Transverse colon (tissue), 3 donors: ENCODE results near the gene NRG2.

Experiments
- EP300 ChIP-seq: sonication (generic); formaldehyde crosslinking; IDR thresholded peaks from one replicate; pipeline ENCODE4 v1.6.1; 2017; ENCODE audit warnings: antibody characterized with exemption, low read depth
- POLR2A ChIP-seq: fragments of 450-650 bp; IDR thresholded peaks from one replicate; pipeline ENCODE4 v1.6.1; 2016; ENCODE audit warnings: antibody characterized with exemption, mild to moderate bottlenecking, moderate library complexity
- TF ChIP-seq, protein P1 (sequence below), 5 experiments: fragments of 200-600 bp in 3 of 5; fragments of 450-650 bp in 2 of 5; sonication (generic) in 3 of 5; IDR thresholded peaks; 1 replicate in 2 of 5; 2 replicates in 3 of 5; pipeline ENCODE4 v1.5.1; 2016 to 2017; ENCODE audit warnings: antibody characterized with exemption in 5 of 5, inconsistent platforms in 3 of 5, mild to moderate bottlenecking in 2 of 5, moderate library complexity in 1 of 5

DNA sequence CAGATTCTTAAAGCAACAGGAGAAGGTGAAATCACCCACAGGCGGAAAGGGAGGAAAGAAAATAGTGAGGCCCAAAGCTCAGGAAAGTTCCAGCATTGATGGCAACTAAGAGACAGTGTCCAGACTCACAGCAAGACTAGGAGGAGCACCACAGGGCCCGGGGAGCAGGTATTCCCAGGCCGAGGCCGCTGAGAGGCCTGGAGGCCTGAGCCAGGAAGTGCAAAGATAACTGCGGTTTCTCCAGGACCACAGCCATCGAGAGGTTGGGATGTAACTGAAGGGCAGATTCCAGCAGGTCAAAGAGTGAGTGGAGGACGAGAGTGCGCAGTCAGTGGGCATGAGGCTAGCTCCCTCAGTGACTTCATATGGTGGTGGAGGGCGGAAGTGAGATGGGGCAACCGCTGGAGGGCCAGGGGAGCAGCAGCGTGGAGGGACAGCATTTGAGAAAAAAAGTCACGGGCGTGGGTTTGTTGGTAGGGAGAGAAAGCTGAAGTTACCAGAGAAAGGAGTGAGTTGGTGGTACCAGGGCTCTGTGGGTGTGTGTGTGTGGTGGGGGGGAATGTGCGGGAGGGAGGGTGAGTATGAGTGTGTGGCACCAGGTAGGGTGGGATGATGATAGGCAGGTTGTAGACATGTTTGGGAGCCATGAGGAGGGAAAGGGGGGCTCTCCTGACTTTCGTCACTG is 157.8 kb downstream of the NRG2 start:
- TF ChIP-seq POLR2A (no peak), EP300 (no peak)
- TF ChIP-seq, protein P1, sequence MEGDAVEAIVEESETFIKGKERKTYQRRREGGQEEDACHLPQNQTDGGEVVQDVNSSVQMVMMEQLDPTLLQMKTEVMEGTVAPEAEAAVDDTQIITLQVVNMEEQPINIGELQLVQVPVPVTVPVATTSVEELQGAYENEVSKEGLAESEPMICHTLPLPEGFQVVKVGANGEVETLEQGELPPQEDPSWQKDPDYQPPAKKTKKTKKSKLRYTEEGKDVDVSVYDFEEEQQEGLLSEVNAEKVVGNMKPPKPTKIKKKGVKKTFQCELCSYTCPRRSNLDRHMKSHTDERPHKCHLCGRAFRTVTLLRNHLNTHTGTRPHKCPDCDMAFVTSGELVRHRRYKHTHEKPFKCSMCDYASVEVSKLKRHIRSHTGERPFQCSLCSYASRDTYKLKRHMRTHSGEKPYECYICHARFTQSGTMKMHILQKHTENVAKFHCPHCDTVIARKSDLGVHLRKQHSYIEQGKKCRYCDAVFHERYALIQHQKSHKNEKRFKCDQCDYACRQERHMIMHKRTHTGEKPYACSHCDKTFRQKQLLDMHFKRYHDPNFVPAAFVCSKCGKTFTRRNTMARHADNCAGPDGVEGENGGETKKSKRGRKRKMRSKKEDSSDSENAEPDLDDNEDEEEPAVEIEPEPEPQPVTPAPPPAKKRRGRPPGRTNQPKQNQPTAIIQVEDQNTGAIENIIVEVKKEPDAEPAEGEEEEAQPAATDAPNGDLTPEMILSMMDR (IDR thresholded peaks at IDR 0.05), result no peak
